Embryonic facial prominence (tissue), 1 donor: ENCODE data around the gene RPL18.
"Not testable (repeated sequence)": the region's sequence is repeated elsewhere in the genome, so short reads cannot be mapped to it uniquely, and the experiment has no call there.

Experiments
- DNase-seq: peaks from one replicate; pipeline ENCODE4 v3.0.0-alpha.2; 2016; ENCODE audit errors: extremely low spot score

The RPL18 gene

DNA sequence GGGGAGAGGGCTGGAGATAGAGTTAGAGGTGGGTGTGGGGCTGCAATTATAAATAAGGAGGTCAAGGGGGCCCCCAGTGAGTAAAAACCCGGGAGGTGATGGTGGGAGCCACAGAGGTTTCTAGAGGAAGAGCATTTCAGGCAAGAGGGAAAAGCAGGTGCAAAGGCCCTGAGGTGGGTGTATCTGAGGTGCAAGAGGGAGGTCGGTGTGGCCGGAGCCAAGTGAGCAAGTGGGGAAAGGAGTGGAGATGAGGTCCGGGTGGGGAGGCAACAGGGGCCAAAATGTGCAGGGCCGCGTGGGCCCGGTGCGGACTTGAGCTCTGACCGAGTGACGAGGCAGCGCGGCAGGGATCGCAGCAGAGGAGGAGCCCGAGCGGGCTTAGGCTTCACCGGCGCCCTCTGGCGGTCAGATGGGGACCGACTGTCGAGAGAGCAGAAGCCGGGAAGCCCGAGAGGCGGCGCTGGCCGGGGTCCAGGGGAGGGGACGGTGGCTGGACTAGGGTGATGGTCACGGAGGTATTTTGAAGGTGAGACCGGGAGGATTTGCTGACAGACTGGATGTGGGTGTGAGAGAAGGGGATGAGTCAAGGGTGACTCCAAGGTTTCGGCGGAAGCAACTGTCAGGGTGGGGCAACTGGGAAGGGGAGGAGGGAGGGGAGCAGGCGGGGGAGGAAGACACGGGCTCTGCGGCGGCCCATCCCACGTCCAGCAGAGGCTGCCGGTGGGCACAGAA, 30.1 kb downstream of the RPL18 start:
- DNase-seq = peak; percentile 43

- no peak for DNase-seq
Observed at GRCh38 chr19:48587387-48587786, 31.6 kb downstream of the RPL18 start.

- DNase-seq = no peak
Observed at GRCh38 chr19:48582168-48582567, 36.8 kb downstream of the RPL18 start.

DNA sequence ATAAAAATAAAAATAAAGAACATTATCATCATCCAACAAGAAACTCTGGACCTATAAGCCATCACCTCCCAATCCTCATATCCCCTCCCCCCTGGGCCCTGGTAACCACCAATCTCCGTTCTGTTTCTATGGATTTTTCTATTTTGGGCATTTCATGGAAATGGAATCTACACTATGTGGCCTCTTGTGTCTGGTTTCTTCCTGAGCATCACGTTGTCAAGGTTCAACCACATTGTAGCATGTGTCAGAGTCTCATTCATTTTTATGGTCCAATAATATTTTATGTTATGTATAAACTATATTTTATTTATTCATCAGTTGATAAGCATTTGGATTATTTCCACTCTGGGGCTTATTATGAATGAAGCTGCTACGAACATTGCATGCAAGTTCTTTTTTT, 40.1 kb downstream of the RPL18 start:
- no peak for DNase-seq

GRCh38 chr19:48577908-48578307, 41.1 kb downstream of the RPL18 start:
- DNase-seq = not testable (repeated sequence)

GRCh38 chr19:48575931-48576622, 42.9 kb downstream of the RPL18 start:
- DNase-seq = no peak

GRCh38 chr19:48573163-48573505, 45.8 kb downstream of the RPL18 start:
- no peak for DNase-seq

GRCh38 chr19:48571378-48572162, 47.4 kb downstream of the RPL18 start:
- no peak for DNase-seq

DNA sequence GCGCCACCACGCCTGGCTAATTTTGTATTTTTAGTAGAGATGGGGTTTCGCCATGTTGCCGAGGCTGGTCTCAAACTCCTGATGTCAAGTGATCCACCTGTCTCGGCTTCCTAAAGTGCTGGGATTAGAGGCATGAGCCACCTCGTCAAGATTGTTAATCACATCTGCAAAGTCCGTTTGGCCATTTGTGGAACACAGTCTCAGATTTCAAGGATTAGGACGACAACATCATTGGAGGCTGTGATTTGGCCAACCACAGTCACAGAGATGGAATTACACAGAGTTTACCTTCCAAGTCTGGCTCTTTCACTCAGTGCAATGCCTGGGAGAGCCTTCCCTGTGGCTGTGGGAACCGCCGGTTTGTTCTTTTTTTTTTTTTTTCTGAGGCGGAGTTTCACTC, 49.2 kb downstream of the RPL18 start:
- no peak for DNase-seq

DNA sequence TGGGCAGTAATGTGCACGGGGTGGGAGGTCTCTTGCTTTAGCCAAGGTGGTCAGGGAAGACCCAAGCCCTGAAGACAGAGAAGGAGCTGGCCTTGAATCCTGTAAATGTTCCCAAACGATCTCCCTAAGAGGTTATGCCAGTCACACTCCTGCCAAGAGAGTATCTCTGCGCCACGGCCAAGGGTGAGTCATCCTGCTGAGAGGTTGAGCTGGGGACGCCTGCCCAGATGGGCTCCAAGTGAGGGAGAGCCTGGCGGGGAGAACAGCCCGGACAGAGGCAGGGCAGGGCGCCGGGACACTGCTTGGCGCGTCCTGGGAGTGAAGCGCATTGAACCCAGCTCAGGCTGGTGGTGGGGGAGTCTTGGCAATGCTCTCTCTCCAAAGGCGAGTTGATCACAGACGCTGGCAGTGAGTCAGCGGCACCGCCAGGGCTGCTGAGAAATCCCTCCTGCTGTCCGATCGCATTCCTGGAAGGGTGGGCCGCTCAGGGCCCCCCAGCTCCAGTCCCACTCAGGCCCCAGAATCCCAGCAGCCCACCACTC, 50.6 kb downstream of the RPL18 start:
- no peak for DNase-seq
